Measurements from ENCODE around the gene TFCP2.

GRCh38 chr12:51103977-51104376 lies 69.0 kb downstream of the TFCP2 start:
- TF ChIP-seq POLR2A (IDR thresholded peaks at IDR 0.05; ENCODE audit: low read depth, low read length) = no peak
- TF ChIP-seq POLR2AphosphoS5 (IDR thresholded peaks at IDR 0.05; ENCODE audit: low read depth, low read length) = no peak
